BLaER1 (cell line): ENCODE results near the gene TRAK1.
"Not testable (repeated sequence)": the region's sequence is repeated elsewhere in the genome, so short reads cannot be mapped to it uniquely, and the experiment has no call there.

ENCODE experiments used
- H3K27ac ChIP-seq: shearing (Covaris generic); formaldehyde crosslinking; 2 replicates; pipeline ENCODE4 v1.8.1; 2022
- H3K27me3 ChIP-seq: shearing (Covaris generic); formaldehyde crosslinking; 2 replicates; pipeline ENCODE4 v1.8.1; 2022
- H3K36me3 ChIP-seq: shearing (Covaris generic); formaldehyde crosslinking; 2 replicates; pipeline ENCODE4 v1.8.1; 2022
- H3K4me1 ChIP-seq: shearing (Covaris generic); formaldehyde crosslinking; 2 replicates; pipeline ENCODE4 v1.8.1; 2022
- H3K4me2 ChIP-seq: shearing (Covaris generic); formaldehyde crosslinking; 2 replicates; pipeline ENCODE4 v1.8.1; 2022
- H3K4me3 ChIP-seq: shearing (Covaris generic); formaldehyde crosslinking; 2 replicates; pipeline ENCODE4 v1.8.1; 2022
- H3K9ac ChIP-seq: shearing (Covaris generic); formaldehyde crosslinking; 2 replicates; pipeline ENCODE4 v1.8.1; 2022
- H3K9me3 ChIP-seq: shearing (Covaris generic); formaldehyde crosslinking; 2 replicates; pipeline ENCODE4 v1.8.1; 2022
- H4K20me1 ChIP-seq: shearing (Covaris generic); formaldehyde crosslinking; 2 replicates; pipeline ENCODE4 v1.8.1; 2022
- Cebpa-rat ChIP-seq: shearing (Covaris generic); IDR thresholded peaks from 2 replicates; pipeline ENCODE4 v1.8.1; 2022

Gene TRAK1

GRCh38 chr3:42096796-42097565, 5.8 kb downstream of the TRAK1 start:
- no peak overlapping the region for H3K9ac ChIP-seq
- peaks cover 71% of the 10 kb centered on the region for H3K4me1 ChIP-seq
- H3K36me3 ChIP-seq = peaks cover 45% of the 10 kb centered on the region
- no peaks in the 10 kb centered on the region for H3K27me3 ChIP-seq
- no peak overlapping the region for H3K4me3 ChIP-seq
- no peak overlapping the region for H3K27ac ChIP-seq
- H3K9me3 ChIP-seq = no peaks in the 10 kb centered on the region
- H4K20me1 ChIP-seq = peaks cover 94% of the 10 kb centered on the region
- TF ChIP-seq Cebpa-rat = no peak
- peak overlapping the region; percentile 36 for H3K4me2 ChIP-seq

- no peak for TF ChIP-seq Cebpa-rat
- Histone ChIP-seq H3K9ac (no peak overlapping the region), H3K4me2 (peak overlapping the region; percentile 26; the same call in 1 of the 2 replicates), H3K27me3 (no peaks in the 10 kb centered on the region), H4K20me1 (peaks cover 94% of the 10 kb centered on the region), H3K9me3 (no peaks in the 10 kb centered on the region), H3K36me3 (peaks cover 43% of the 10 kb centered on the region), H3K27ac (no peak overlapping the region), H3K4me3 (no peak overlapping the region), H3K4me1 (peaks cover 71% of the 10 kb centered on the region)
Measured at GRCh38 chr3:42097566-42097946, 6.4 kb downstream of the TRAK1 start.

GRCh38 chr3:42098171-42098570, 7.0 kb downstream of the TRAK1 start:
- peak overlapping the region; percentile 57 for H3K27ac ChIP-seq
- peak overlapping the region; percentile 26 for H3K4me2 ChIP-seq
- H3K9ac ChIP-seq = no peak overlapping the region

GRCh38 chr3:42099020-42099765, 8.0 kb downstream of the TRAK1 start:
- peaks cover 55% of the 10 kb centered on the region for H3K36me3 ChIP-seq
- H3K27me3 ChIP-seq = no peaks in the 10 kb centered on the region
- H3K27ac ChIP-seq = peak overlapping the region; percentile 57; the same call in 1 of the 2 replicates
- peaks cover 62% of the 10 kb centered on the region for H3K4me1 ChIP-seq
- H3K9me3 ChIP-seq = peaks cover 10% of the 10 kb centered on the region
- no peak overlapping the region for H3K4me3 ChIP-seq
- H3K9ac ChIP-seq = no peak overlapping the region
- peaks cover 89% of the 10 kb centered on the region for H4K20me1 ChIP-seq
- TF ChIP-seq Cebpa-rat = no peak
- H3K4me2 ChIP-seq = peak overlapping the region; percentile 26; the same call in 1 of the 2 replicates

More at GRCh38 chr3:42098171-42098570, 7.0 kb downstream of the TRAK1 start:
- Histone ChIP-seq H4K20me1 (peaks cover 94% of the 10 kb centered on the region), H3K27me3 (no peaks in the 10 kb centered on the region), H3K9me3 (0 out of 2 replicates have a peak, but pooled peaks cover under 1% of the 10 kb centered on the region), H3K4me3 (no peak overlapping the region), H3K4me1 (peaks cover 70% of the 10 kb centered on the region), H3K36me3 (peaks cover 50% of the 10 kb centered on the region)
- TF ChIP-seq Cebpa-rat = no peak

GRCh38 chr3:42101048-42101447, 9.9 kb downstream of the TRAK1 start:
- no peaks in the 10 kb centered on the region for H3K27me3 ChIP-seq
- TF ChIP-seq Cebpa-rat = no peak
- H4K20me1 ChIP-seq = peaks cover 71% of the 10 kb centered on the region
- peaks cover 21% of the 10 kb centered on the region for H3K9me3 ChIP-seq
- no peak overlapping the region for H3K4me3 ChIP-seq
- no peak overlapping the region for H3K27ac ChIP-seq
- no peak overlapping the region for H3K9ac ChIP-seq
- no peak overlapping the region for H3K4me2 ChIP-seq
- H3K4me1 ChIP-seq = peaks cover 57% of the 10 kb centered on the region
- H3K36me3 ChIP-seq = peaks cover 48% of the 10 kb centered on the region

- H3K9ac ChIP-seq = no peak overlapping the region
- peaks cover 21% of the 10 kb centered on the region for H3K9me3 ChIP-seq
- H4K20me1 ChIP-seq = peaks cover 67% of the 10 kb centered on the region
- no peak for TF ChIP-seq Cebpa-rat
- H3K27ac ChIP-seq = no peak overlapping the region
- H3K4me1 ChIP-seq = peaks cover 53% of the 10 kb centered on the region
- H3K4me2 ChIP-seq = no peak overlapping the region
- H3K27me3 ChIP-seq = no peaks in the 10 kb centered on the region
- H3K36me3 ChIP-seq = peaks cover 48% of the 10 kb centered on the region
- H3K4me3 ChIP-seq = no peak overlapping the region
Measured at GRCh38 chr3:42101481-42101880, 10.3 kb downstream of the TRAK1 start.

GRCh38 chr3:42102571-42102970, 11.4 kb downstream of the TRAK1 start:
- Histone ChIP-seq H3K4me1 (peaks cover 42% of the 10 kb centered on the region), H4K20me1 (peaks cover 56% of the 10 kb centered on the region), H3K9ac (peak overlapping the region; percentile 30), H3K27ac (peak overlapping the region; percentile 46; the same call in 1 of the 2 replicates), H3K4me3 (no peak overlapping the region), H3K36me3 (peaks cover 52% of the 10 kb centered on the region), H3K9me3 (peaks cover 21% of the 10 kb centered on the region), H3K4me2 (peak overlapping the region; percentile 66), H3K27me3 (no peaks in the 10 kb centered on the region)
- TF ChIP-seq Cebpa-rat = no peak

GRCh38 chr3:42103921-42104665, 12.9 kb downstream of the TRAK1 start:
- peaks cover 63% of the 10 kb centered on the region for H3K36me3 ChIP-seq
- peaks cover 55% of the 10 kb centered on the region for H4K20me1 ChIP-seq
- not testable (repeated sequence) for H3K27me3 ChIP-seq, H3K4me3 ChIP-seq, H3K9ac ChIP-seq, H3K4me2 ChIP-seq, H3K27ac ChIP-seq
- H3K4me1 ChIP-seq = peaks cover 27% of the 10 kb centered on the region
- peaks cover 21% of the 10 kb centered on the region for H3K9me3 ChIP-seq

GRCh38 chr3:42105994-42106393, 14.8 kb downstream of the TRAK1 start:
- not testable (repeated sequence) for H3K27ac ChIP-seq, H3K9ac ChIP-seq, H3K4me3 ChIP-seq, H3K4me2 ChIP-seq, H3K27me3 ChIP-seq
- peaks cover 53% of the 10 kb centered on the region for H4K20me1 ChIP-seq
- peaks cover 19% of the 10 kb centered on the region for H3K4me1 ChIP-seq
- H3K9me3 ChIP-seq = peaks cover 21% of the 10 kb centered on the region
- H3K36me3 ChIP-seq = peaks cover 63% of the 10 kb centered on the region
